HFF-Myc (cell line): ENCODE results near the gene LRRC63.

Experiments used
- DNase-seq: peaks from one replicate; pipeline ENCODE4 v3.0.0-alpha.2; 2011; ENCODE audit warnings: low read depth; ENCODE audit errors: extremely low read depth
- H3K4me3 ChIP-seq: replicated peaks from 2 replicates; pipeline ENCODE4 v1.5.1; 2011; ENCODE audit warnings: low read depth, mild to moderate bottlenecking, control low read depth, low read length
- TF ChIP-seq, protein P1 (sequence below): IDR thresholded peaks from 2 replicates; pipeline ENCODE4 v1.5.1; 2012; ENCODE audit warnings: mild to moderate bottlenecking, low read depth, low read length, control low read depth; ENCODE audit errors: missing control alignments

Gene LRRC63

DNA sequence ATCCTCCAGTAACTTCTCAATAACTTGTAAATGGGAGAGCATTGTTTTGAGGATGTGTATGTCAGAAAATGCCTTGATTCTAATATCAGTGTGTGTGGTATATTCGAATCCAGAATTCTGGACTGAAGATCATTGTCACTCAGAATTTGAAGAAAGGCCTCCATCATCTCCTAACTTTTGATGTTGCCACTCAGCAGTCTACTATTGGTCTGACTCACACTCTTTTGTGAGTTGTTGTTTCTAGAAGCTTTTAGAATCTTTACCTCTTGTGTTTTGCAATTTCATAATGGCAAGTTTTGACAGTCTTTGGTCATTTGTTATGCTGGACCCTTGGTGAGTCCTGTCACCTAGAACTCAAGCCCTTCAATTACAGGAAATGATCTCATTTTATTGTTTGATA lies 98.3 kb downstream of the LRRC63 start:
- no peak for DNase-seq
- TF ChIP-seq, protein P1, sequence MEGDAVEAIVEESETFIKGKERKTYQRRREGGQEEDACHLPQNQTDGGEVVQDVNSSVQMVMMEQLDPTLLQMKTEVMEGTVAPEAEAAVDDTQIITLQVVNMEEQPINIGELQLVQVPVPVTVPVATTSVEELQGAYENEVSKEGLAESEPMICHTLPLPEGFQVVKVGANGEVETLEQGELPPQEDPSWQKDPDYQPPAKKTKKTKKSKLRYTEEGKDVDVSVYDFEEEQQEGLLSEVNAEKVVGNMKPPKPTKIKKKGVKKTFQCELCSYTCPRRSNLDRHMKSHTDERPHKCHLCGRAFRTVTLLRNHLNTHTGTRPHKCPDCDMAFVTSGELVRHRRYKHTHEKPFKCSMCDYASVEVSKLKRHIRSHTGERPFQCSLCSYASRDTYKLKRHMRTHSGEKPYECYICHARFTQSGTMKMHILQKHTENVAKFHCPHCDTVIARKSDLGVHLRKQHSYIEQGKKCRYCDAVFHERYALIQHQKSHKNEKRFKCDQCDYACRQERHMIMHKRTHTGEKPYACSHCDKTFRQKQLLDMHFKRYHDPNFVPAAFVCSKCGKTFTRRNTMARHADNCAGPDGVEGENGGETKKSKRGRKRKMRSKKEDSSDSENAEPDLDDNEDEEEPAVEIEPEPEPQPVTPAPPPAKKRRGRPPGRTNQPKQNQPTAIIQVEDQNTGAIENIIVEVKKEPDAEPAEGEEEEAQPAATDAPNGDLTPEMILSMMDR, result no peak
- H3K4me3 ChIP-seq, result no peak overlapping the region

DNA sequence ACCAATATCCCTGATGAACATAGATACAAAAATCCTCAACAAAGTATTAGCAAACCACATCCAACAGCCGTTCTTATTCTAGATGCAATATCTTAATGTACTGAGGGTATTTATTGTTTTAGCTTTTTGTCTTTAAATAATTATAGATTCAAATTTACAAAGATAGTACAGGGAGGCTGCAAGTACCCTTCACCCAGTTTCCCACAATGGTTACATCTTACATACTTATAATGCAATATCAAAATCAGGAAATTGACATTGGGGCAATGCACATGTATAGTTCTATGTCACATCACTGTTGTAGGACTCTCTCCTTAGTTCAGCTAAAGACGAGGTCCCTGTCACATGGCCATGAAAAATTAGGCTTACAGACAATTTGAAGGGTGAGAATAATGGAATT lies 99.5 kb downstream of the LRRC63 start:
- no peak overlapping the region for H3K4me3 ChIP-seq
- no peak for DNase-seq
- TF ChIP-seq, protein P1, result no peak

DNA sequence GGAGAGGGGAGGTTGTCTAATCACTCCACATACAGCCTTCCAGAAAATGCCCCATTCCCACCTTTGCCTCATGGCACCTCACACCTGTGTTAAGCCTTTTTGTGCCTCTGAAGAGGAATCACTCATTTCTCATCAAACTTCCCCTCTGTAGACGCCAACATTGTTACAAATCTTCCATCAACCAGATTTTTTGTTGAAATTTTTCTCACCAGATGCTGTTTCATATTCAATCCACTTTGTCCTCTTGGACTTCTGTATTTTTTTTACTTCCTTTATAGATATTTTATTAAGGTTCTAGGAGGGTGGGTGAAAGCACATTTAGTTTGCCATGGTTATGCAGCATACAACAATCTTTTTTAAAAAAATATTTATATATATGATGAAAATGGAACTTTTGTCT lies 101.3 kb downstream of the LRRC63 start:
- DNase-seq, result no peak
- H3K4me3 ChIP-seq, result no peak overlapping the region

DNA sequence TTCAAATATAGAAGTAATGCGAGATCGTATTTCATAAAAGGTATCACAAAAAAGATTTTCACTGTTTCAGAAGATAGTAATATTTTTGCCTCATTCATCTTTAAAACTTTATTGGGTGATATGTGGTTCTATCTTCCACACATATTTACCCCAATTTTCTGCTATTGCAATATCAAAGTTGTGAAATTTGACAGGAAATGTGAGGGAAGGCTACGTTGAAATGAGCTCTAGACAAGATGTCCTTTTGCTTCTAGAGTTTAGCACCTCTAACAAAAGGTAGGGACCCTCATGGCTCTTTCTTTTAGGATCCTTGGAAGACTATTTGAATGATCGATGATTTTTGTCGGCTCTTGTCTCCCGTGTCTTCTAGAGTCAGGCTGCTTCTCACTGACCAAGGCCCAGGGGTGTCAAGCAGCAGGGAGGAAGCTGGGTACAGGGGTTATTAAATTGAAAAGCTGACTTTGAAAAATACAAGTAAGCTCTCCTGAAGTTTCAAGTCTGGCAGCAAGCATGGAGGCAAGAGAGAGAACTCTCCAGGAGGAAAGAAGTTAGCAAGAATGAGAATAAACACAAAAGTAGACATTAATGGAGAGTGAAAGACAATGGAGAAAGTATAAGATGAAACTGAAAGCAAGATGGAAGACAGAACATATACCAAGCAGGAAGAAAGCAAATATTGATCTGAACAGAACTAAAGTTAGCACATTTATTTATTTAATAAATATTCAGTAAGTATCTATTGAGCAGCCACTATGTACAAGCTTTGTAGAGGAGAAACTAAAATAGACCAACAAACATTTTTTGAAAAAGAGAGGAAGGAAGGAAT lies 101.9 kb downstream of the LRRC63 start:
- TF ChIP-seq, protein P1, result no peak
- H3K4me3 ChIP-seq, result no peak overlapping the region
- no peak for DNase-seq

More for the DNA sequence above, 101.3 kb downstream of the LRRC63 start:
- TF ChIP-seq, protein P1, result no peak

DNA sequence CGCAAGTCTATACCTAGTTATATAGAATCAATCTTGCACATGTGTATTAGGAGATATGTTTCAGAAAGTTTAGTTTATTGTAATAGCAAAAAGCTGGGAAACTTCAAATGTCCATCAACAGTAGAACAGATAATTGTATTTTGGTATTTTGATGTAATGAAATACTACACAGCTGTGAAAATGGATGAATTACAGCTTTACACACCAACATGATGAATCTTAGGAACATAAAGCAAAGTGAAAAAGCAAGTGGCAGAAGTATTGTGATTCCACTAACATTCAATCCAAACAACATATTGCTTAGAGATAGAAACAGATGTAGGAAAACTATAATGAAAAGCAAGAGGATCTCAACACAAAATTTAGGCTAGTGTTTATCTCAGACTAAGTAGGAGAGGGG lies 102.9 kb downstream of the LRRC63 start:
- H3K4me3 ChIP-seq, result no peak overlapping the region
- no peak for DNase-seq

DNA sequence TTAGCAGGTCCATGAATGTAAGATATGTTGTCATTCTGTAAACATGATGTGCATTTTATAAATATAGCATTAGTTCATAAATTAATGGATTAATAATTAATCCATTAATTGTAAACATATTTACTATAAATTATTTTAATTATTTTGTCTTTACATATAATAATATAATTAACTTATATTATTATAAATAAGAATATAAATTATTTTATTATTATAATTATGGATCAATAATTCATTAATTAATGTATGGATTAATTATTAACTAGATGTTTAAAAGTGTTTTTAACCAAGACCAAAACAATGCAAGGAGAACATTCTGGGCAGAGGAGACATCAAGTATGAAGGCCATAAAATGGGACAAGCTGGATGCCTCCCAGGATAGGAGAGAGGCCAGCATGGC lies 103.3 kb downstream of the LRRC63 start:
- TF ChIP-seq, protein P1, result no peak
- H3K4me3 ChIP-seq, result no peak overlapping the region
- DNase-seq, result no peak

More for the DNA sequence above, 102.9 kb downstream of the LRRC63 start:
- TF ChIP-seq, protein P1, result no peak
